RWPE1 (cell line): ENCODE data around the gene GADD45B.

Experiments
- CTCF ChIA-PET: fragments of 350-600 bp; sonication (Branson Sonifier 250); formaldehyde crosslinking; extraction: SDS; loops from one replicate; lab custom pipeline; 2021; lab: Yijun Ruan, JAX
- POLR2A ChIA-PET: fragments of 400-600 bp; formaldehyde crosslinking; extraction: SDS; loops from one replicate; lab custom pipeline; 2020; ENCODE audit warnings: antibody characterized with exemption; ENCODE audit not compliant: low non-redundant PET; lab: Yijun Ruan, JAX
- DNase-seq: peaks from one replicate; pipeline ENCODE4 v3.0.0; 2012; ENCODE audit warnings: low spot score
- H3K27ac ChIP-seq: fragments of 450-650 bp; 2 replicates; pipeline ENCODE4 v1.5.1; 2017
- CTCF ChIP-seq: fragments of 450-650 bp; conservative IDR thresholded peaks from 2 replicates; pipeline ENCODE4 v1.5.1; 2017; ENCODE audit warnings: low read depth, mild to moderate bottlenecking

Gene GADD45B

GRCh38 chr19:2487090-2487489 is 11.2 kb downstream of the GADD45B start:
- no peak for DNase-seq
- ChIA-PET POLR2A (no interaction called here), CTCF (no interaction called here)
- H3K27ac ChIP-seq: no peak overlapping the region
- TF ChIP-seq CTCF: no peak

- no peak overlapping the region for H3K27ac ChIP-seq
- ChIA-PET CTCF (no interaction called here), POLR2A (no interaction called here)
- no peak for DNase-seq
- TF ChIP-seq CTCF: no peak
These were observed 11.9 kb downstream of the GADD45B start for GRCh38 chr19:2487842-2488241.

- CTCF ChIA-PET: no interaction called here
- DNase-seq: no peak
- POLR2A ChIA-PET: no interaction called here
- no peak for TF ChIP-seq CTCF
- peak overlapping the region; percentile 37; the same call in 1 of the 2 replicates for H3K27ac ChIP-seq
These were observed 12.5 kb downstream of the GADD45B start for GRCh38 chr19:2488405-2488941.

- ChIA-PET POLR2A (no interaction called here), CTCF (no interaction called here)
- DNase-seq: no peak
- peak overlapping the region; percentile 37; the same call in 1 of the 2 replicates for H3K27ac ChIP-seq
- no peak for TF ChIP-seq CTCF
These were observed 13.2 kb downstream of the GADD45B start for GRCh38 chr19:2488942-2489731.

- POLR2A ChIA-PET: interaction anchor here (0.7 kb wide), 1 partner anchor 12 kb away, joined by 4 read pairs; no protein-coding TSS in a partner anchor
- no peak for DNase-seq
- TF ChIP-seq CTCF: no peak
- CTCF ChIA-PET: interaction anchor here (1.3 kb wide), 1 partner anchor 121 kb away, joined by 4 read pairs; no protein-coding TSS in a partner anchor
- H3K27ac ChIP-seq: peak overlapping the region; percentile 97
These were observed 14.7 kb downstream of the GADD45B start for GRCh38 chr19:2490659-2491058.

- peak; percentile 76 for DNase-seq
- H3K27ac ChIP-seq: peak overlapping the region; percentile 97
- ChIA-PET CTCF (interaction anchor here (0.6 to 1.3 kb wide), 2 partner anchors 11 to 120 kb away, joined by 3 to 4 read pairs; no protein-coding TSS in a partner anchor), POLR2A (no interaction called here)
- no peak for TF ChIP-seq CTCF
These were observed 15.3 kb downstream of the GADD45B start for GRCh38 chr19:2491130-2491801.
